GM12878 (cell line): ENCODE data around the gene SLC38A8. TPM values are rescaled to one million over a fixed set of nuclear protein-coding genes. Genes with fewer than 3 reads are reported as not detected.

Source experiments
- polyA plus RNA-seq, 11 experiments: library from polyadenylated mRNA; depleted of rRNA in 4 of 11; unstranded in 6 of 11; stranded (reverse) in 5 of 11; fragments of >200 nt; fragmentation: Nextera tagmentation in 4 of 11; fragmentation: Illumina TruSeq in 1 of 11; extraction: Ambion mirVana in 4 of 11; extraction: Trizol in 1 of 11; gene quantifications; 1 replicate in 1 of 11; 2 replicates in 10 of 11; pipeline versions ENCODE4 v1.2.1 to v1.2.3, GENCODE V29; 2011 to 2016; ENCODE audit warnings: inconsistent platforms in 2 of 11, missing spikeins in 2 of 11, low read depth in 1 of 11
- small RNA-seq: library from RNA; depleted of rRNA; stranded (forward); fragments of <200 nt; gene quantifications from one replicate; pipeline ENCODE3, GENCODE V24; 2014
- total RNA-seq, 4 experiments: library from RNA; depleted of rRNA in 3 of 4; stranded (reverse); fragments of >200 nt in 3 of 4; fragmentation: Illumina TruSeq in 1 of 4; extraction: Trizol in 1 of 4; gene quantifications; 2 replicates each; pipeline versions ENCODE4 v1.2.1 to v1.2.3, GENCODE V29; 2013 to 2021

The SLC38A8 gene
- total and polyA plus RNA-seq, 10 of the 15 experiments (the other 5 are each of a cell fraction or from before 2014, with no cell fraction given) = not detected

Small RNA genes lying within 50 kb of the gene (small RNA-seq; reads per million reads assigned to genes)
- 0.12 reads per million for gene RNA5SP432

Other genes with a start within 250 kb of the SLC38A8 start
Only the 7 nearest of the 10 such genes appear.
- 2.4 and 2.7 TPM in 2 replicates for gene MLYCD, start 143.7 kb downstream of the SLC38A8 start, total RNA-seq (2014; rRNA removed)
- gene MLYCD, start 143.7 kb downstream of the SLC38A8 start, total RNA-seq (2014; rRNA removed; fragmentation: Illumina TruSeq; extraction: Trizol) = 1.7 and 2.1 TPM in 2 replicates
- 3.6 and 3.7 TPM in 2 replicates for gene MLYCD, start 143.7 kb downstream of the SLC38A8 start, total RNA-seq (2021)
- gene MLYCD, start 143.7 kb downstream of the SLC38A8 start, polyA plus RNA-seq (2011; rRNA removed) = 0.80 and 0.89 TPM in 2 replicates
- 0.93 and 1.3 TPM in 2 replicates for gene MLYCD, start 143.7 kb downstream of the SLC38A8 start, polyA plus RNA-seq (2014; fragmentation: Illumina TruSeq; extraction: Trizol)
- gene MLYCD, start 143.7 kb downstream of the SLC38A8 start, polyA plus RNA-seq (2014; fragmentation: Nextera tagmentation; extraction: Ambion mirVana) = under 1 TPM; 0.21 to 0.93 TPM
- gene MLYCD, start 143.7 kb downstream of the SLC38A8 start, polyA plus RNA-seq (2014; rRNA removed) = 2.2 and 2.7 TPM in 2 replicates
- 1 to 10 TPM in 1 of 2 experiments, under 1 TPM in 1; 0.63 to 2.8 TPM for gene MLYCD, start 143.7 kb downstream of the SLC38A8 start, polyA plus RNA-seq (2016; fragmentation: Nextera tagmentation; extraction: Ambion mirVana)
- gene OSGIN1, start 89.6 kb downstream of the SLC38A8 start, total RNA-seq (2014; rRNA removed) = 0.06 and 0.16 TPM in 2 replicates
- not detected in 2 replicates for gene OSGIN1, start 89.6 kb downstream of the SLC38A8 start, total RNA-seq (2014; rRNA removed; fragmentation: Illumina TruSeq; extraction: Trizol)
- gene OSGIN1, start 89.6 kb downstream of the SLC38A8 start, total RNA-seq (2021) = 0.18 and 0.32 TPM in 2 replicates
- gene OSGIN1, start 89.6 kb downstream of the SLC38A8 start, polyA plus RNA-seq (2011; rRNA removed) = 0.07 and 0.16 TPM in 2 replicates
- 0.13 TPM in 1 of 2 replicates, not detected in the other for gene OSGIN1, start 89.6 kb downstream of the SLC38A8 start, polyA plus RNA-seq (2014; fragmentation: Illumina TruSeq; extraction: Trizol)
- not detected for gene OSGIN1, start 89.6 kb downstream of the SLC38A8 start, polyA plus RNA-seq (2014; fragmentation: Nextera tagmentation; extraction: Ambion mirVana)
- not detected in 2 replicates for gene OSGIN1, start 89.6 kb downstream of the SLC38A8 start, polyA plus RNA-seq (2014; rRNA removed)
- gene OSGIN1, start 89.6 kb downstream of the SLC38A8 start, polyA plus RNA-seq (2016; fragmentation: Nextera tagmentation; extraction: Ambion mirVana) = under 1 TPM in 1 of 2 experiments, not detected in 1; 0.08 TPM
- not detected in 2 replicates for gene NECAB2, start 74.6 kb downstream of the SLC38A8 start, total RNA-seq (2014; rRNA removed)
- not detected in 2 replicates for gene NECAB2, start 74.6 kb downstream of the SLC38A8 start, total RNA-seq (2014; rRNA removed; fragmentation: Illumina TruSeq; extraction: Trizol)
- gene NECAB2, start 74.6 kb downstream of the SLC38A8 start, total RNA-seq (2021) = not detected in 2 replicates
- not detected in 2 replicates for gene NECAB2, start 74.6 kb downstream of the SLC38A8 start, polyA plus RNA-seq (2011; rRNA removed)
- gene NECAB2, start 74.6 kb downstream of the SLC38A8 start, polyA plus RNA-seq (2014; fragmentation: Illumina TruSeq; extraction: Trizol) = not detected in 2 replicates
- gene NECAB2, start 74.6 kb downstream of the SLC38A8 start, polyA plus RNA-seq (2014; fragmentation: Nextera tagmentation; extraction: Ambion mirVana) = not detected
- not detected in 2 replicates for gene NECAB2, start 74.6 kb downstream of the SLC38A8 start, polyA plus RNA-seq (2014; rRNA removed)
- not detected for gene NECAB2, start 74.6 kb downstream of the SLC38A8 start, polyA plus RNA-seq (2016; fragmentation: Nextera tagmentation; extraction: Ambion mirVana)
- 37.5 and 39.5 TPM in 2 replicates for gene MBTPS1, start 74.1 kb upstream of the SLC38A8 start, total RNA-seq (2014; rRNA removed)
- gene MBTPS1, start 74.1 kb upstream of the SLC38A8 start, total RNA-seq (2014; rRNA removed; fragmentation: Illumina TruSeq; extraction: Trizol) = 21.9 and 23.7 TPM in 2 replicates
- 28.1 and 37.5 TPM in 2 replicates for gene MBTPS1, start 74.1 kb upstream of the SLC38A8 start, total RNA-seq (2021)
- 39.5 and 43.9 TPM in 2 replicates for gene MBTPS1, start 74.1 kb upstream of the SLC38A8 start, polyA plus RNA-seq (2011; rRNA removed)
- 24.9 and 28.7 TPM in 2 replicates for gene MBTPS1, start 74.1 kb upstream of the SLC38A8 start, polyA plus RNA-seq (2014; fragmentation: Illumina TruSeq; extraction: Trizol)
- gene MBTPS1, start 74.1 kb upstream of the SLC38A8 start, polyA plus RNA-seq (2014; fragmentation: Nextera tagmentation; extraction: Ambion mirVana) = 1 to 10 TPM; 1.3 to 3.3 TPM
- gene MBTPS1, start 74.1 kb upstream of the SLC38A8 start, polyA plus RNA-seq (2014; rRNA removed) = 33.8 and 34.6 TPM in 2 replicates
- 10 to 100 TPM; 35.9 to 37.4 TPM for gene MBTPS1, start 74.1 kb upstream of the SLC38A8 start, polyA plus RNA-seq (2016; fragmentation: Nextera tagmentation; extraction: Ambion mirVana)
- 5.5 and 7.8 TPM in 2 replicates for gene HSDL1, start 102.4 kb upstream of the SLC38A8 start, total RNA-seq (2014; rRNA removed)
- gene HSDL1, start 102.4 kb upstream of the SLC38A8 start, total RNA-seq (2014; rRNA removed; fragmentation: Illumina TruSeq; extraction: Trizol) = 5.5 and 5.6 TPM in 2 replicates
- 5.5 and 6.8 TPM in 2 replicates for gene HSDL1, start 102.4 kb upstream of the SLC38A8 start, total RNA-seq (2021)
- gene HSDL1, start 102.4 kb upstream of the SLC38A8 start, polyA plus RNA-seq (2011; rRNA removed) = 13.4 and 17.4 TPM in 2 replicates
- gene HSDL1, start 102.4 kb upstream of the SLC38A8 start, polyA plus RNA-seq (2014; fragmentation: Illumina TruSeq; extraction: Trizol) = 7.0 and 10.6 TPM in 2 replicates
- gene HSDL1, start 102.4 kb upstream of the SLC38A8 start, polyA plus RNA-seq (2014; fragmentation: Nextera tagmentation; extraction: Ambion mirVana) = 1 to 10 TPM; 2.0 to 3.6 TPM
- gene HSDL1, start 102.4 kb upstream of the SLC38A8 start, polyA plus RNA-seq (2014; rRNA removed) = 5.6 and 7.5 TPM in 2 replicates
- gene HSDL1, start 102.4 kb upstream of the SLC38A8 start, polyA plus RNA-seq (2016; fragmentation: Nextera tagmentation; extraction: Ambion mirVana) = 1 to 10 TPM; 4.4 to 5.7 TPM
- not detected in 2 replicates for gene DNAAF1, start 102.5 kb upstream of the SLC38A8 start, total RNA-seq (2014; rRNA removed)
- not detected in 2 replicates for gene DNAAF1, start 102.5 kb upstream of the SLC38A8 start, total RNA-seq (2014; rRNA removed; fragmentation: Illumina TruSeq; extraction: Trizol)
- gene DNAAF1, start 102.5 kb upstream of the SLC38A8 start, total RNA-seq (2021) = not detected in 2 replicates
- not detected in 2 replicates for gene DNAAF1, start 102.5 kb upstream of the SLC38A8 start, polyA plus RNA-seq (2011; rRNA removed)
- 0.04 TPM in 1 of 2 replicates, not detected in the other for gene DNAAF1, start 102.5 kb upstream of the SLC38A8 start, polyA plus RNA-seq (2014; fragmentation: Illumina TruSeq; extraction: Trizol)
- gene DNAAF1, start 102.5 kb upstream of the SLC38A8 start, polyA plus RNA-seq (2014; fragmentation: Nextera tagmentation; extraction: Ambion mirVana) = under 1 TPM; 0.02 to 0.11 TPM
- not detected in 2 replicates for gene DNAAF1, start 102.5 kb upstream of the SLC38A8 start, polyA plus RNA-seq (2014; rRNA removed)
- gene DNAAF1, start 102.5 kb upstream of the SLC38A8 start, polyA plus RNA-seq (2016; fragmentation: Nextera tagmentation; extraction: Ambion mirVana) = under 1 TPM in 1 of 2 experiments, not detected in 1; 0.76 TPM
- gene TAF1C, start 144.3 kb upstream of the SLC38A8 start, total RNA-seq (2014; rRNA removed) = 16.5 and 19.7 TPM in 2 replicates
- gene TAF1C, start 144.3 kb upstream of the SLC38A8 start, total RNA-seq (2014; rRNA removed; fragmentation: Illumina TruSeq; extraction: Trizol) = 7.2 and 8.9 TPM in 2 replicates
- gene TAF1C, start 144.3 kb upstream of the SLC38A8 start, total RNA-seq (2021) = 32.6 and 33.0 TPM in 2 replicates
- gene TAF1C, start 144.3 kb upstream of the SLC38A8 start, polyA plus RNA-seq (2011; rRNA removed) = 5.5 and 8.0 TPM in 2 replicates
- gene TAF1C, start 144.3 kb upstream of the SLC38A8 start, polyA plus RNA-seq (2014; fragmentation: Illumina TruSeq; extraction: Trizol) = 3.8 and 11.2 TPM in 2 replicates
- gene TAF1C, start 144.3 kb upstream of the SLC38A8 start, polyA plus RNA-seq (2014; fragmentation: Nextera tagmentation; extraction: Ambion mirVana) = 1 to 10 TPM in 1 of 2 experiments, under 1 TPM in 1; 0.98 to 2.0 TPM
- 35.1 and 40.1 TPM in 2 replicates for gene TAF1C, start 144.3 kb upstream of the SLC38A8 start, polyA plus RNA-seq (2014; rRNA removed)
- gene TAF1C, start 144.3 kb upstream of the SLC38A8 start, polyA plus RNA-seq (2016; fragmentation: Nextera tagmentation; extraction: Ambion mirVana) = 10 to 100 TPM; 21.7 to 24.9 TPM